ENCODE data around the gene CDH2.
"Not testable (repeated sequence)": the region's sequence is repeated elsewhere in the genome, so short reads cannot be mapped to it uniquely, and the experiment has no call there.

Gene CDH2

GRCh38 chr18:27976806-27977408, 200.0 kb downstream of the CDH2 start:
- no peak for DNase-seq

GRCh38 chr18:27970321-27970720, 206.6 kb downstream of the CDH2 start:
- DNase-seq, result no peak

GRCh38 chr18:27969206-27969605, 207.7 kb downstream of the CDH2 start:
- DNase-seq, result no peak

- DNase-seq, result no peak
Observed at GRCh38 chr18:27967913-27968824, 208.8 kb downstream of the CDH2 start.

GRCh38 chr18:27966881-27967280, 210.0 kb downstream of the CDH2 start:
- DNase-seq, result no peak

GRCh38 chr18:27964811-27965210, 212.1 kb downstream of the CDH2 start:
- DNase-seq, result no peak

- no peak for DNase-seq
Observed at GRCh38 chr18:27959101-27959500, 217.8 kb downstream of the CDH2 start.

GRCh38 chr18:27956001-27956640, 220.8 kb downstream of the CDH2 start:
- no peak for DNase-seq

GRCh38 chr18:27954226-27954625, 222.7 kb downstream of the CDH2 start:
- DNase-seq, result peak in 1 of 2 donors; percentile 0

- no peak for DNase-seq
Observed at GRCh38 chr18:27952741-27953140, 224.2 kb downstream of the CDH2 start.

- DNase-seq, result no peak
Observed at GRCh38 chr18:27950648-27951228, 226.2 kb downstream of the CDH2 start.

GRCh38 chr18:27948986-27949385, 227.9 kb downstream of the CDH2 start:
- DNase-seq, result no peak

GRCh38 chr18:27942706-27943105, 234.2 kb downstream of the CDH2 start:
- no peak for DNase-seq

- no peak for DNase-seq
Observed at GRCh38 chr18:27931535-27931934, 245.4 kb downstream of the CDH2 start.

GRCh38 chr18:27922780-27923179, 254.2 kb downstream of the CDH2 start:
- DNase-seq, result no peak

- no peak for DNase-seq
Observed at GRCh38 chr18:27921904-27922751, 254.8 kb downstream of the CDH2 start.

- DNase-seq, result no peak
Observed at GRCh38 chr18:27921392-27921791, 255.5 kb downstream of the CDH2 start.

GRCh38 chr18:27920836-27921235, 256.1 kb downstream of the CDH2 start:
- DNase-seq, result no peak

GRCh38 chr18:27906189-27906588, 270.7 kb downstream of the CDH2 start:
- DNase-seq, result not testable (repeated sequence)

GRCh38 chr18:27903906-27904305, 273.0 kb downstream of the CDH2 start:
- DNase-seq, result no peak

GRCh38 chr18:27901424-27902226, 275.3 kb downstream of the CDH2 start:
- no peak for DNase-seq

All from inflammatory macrophage (primary cell).